Activated T-cell treated with anti-CD3 and anti-CD28 coated beads, Interleukin-2, amount 50 U/mL, for 48 hours (primary cell): ENCODE measurements around the gene IL1R2.
"Not testable (repeated sequence)": the region's sequence is repeated elsewhere in the genome, so short reads cannot be mapped to it uniquely, and the experiment has no call there.

Source experiments
- DNase-seq, 2 experiments: peaks; one replicate each; pipeline ENCODE4 v3.0.0-alpha.2; 2020

IL1R2 gene

GRCh38 chr2:102000813-102001766 lies 9.3 kb downstream of the IL1R2 start:
- DNase-seq = peak; percentile 73 to 74

DNA sequence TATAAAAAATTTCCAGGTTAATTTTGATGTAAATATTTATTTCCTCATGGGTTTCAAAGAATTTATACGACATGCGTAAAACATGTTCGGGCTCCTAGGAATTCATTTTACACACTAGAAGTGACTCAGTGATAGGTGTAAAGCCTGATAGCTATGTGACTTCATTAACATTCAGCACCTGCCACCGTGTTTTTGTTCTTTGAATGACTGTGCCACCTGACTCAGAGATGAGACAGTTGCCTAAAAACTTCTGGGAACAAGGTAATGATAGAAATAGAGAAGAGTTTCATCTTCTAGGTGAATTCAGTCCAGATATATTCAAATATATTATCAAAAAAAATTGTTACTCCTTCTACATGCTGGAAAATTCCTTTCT lies 10.0 kb downstream of the IL1R2 start:
- DNase-seq = peak in 1 of 2 experiments; percentile 57

DNA sequence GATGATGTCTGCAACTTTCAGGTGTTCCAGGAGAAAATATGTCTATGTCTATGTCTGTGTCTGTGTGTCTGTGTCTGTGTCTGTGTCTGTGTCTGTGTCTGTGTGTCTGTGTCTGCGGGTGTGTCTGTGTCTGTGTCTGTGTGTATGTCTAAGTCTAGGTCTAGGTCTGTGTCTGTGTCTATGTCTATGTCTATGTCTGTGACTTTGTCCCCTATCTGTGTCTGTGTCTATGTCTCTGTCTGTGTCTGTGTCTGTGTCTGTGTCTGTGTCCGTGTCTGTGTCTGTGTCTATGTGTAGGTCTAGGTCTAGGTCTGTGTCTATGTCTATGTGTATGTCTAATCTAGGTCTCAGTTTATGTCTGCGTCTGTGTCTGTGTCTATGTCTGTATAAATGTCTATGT lies 10.5 kb downstream of the IL1R2 start:
- no peak for DNase-seq

DNA sequence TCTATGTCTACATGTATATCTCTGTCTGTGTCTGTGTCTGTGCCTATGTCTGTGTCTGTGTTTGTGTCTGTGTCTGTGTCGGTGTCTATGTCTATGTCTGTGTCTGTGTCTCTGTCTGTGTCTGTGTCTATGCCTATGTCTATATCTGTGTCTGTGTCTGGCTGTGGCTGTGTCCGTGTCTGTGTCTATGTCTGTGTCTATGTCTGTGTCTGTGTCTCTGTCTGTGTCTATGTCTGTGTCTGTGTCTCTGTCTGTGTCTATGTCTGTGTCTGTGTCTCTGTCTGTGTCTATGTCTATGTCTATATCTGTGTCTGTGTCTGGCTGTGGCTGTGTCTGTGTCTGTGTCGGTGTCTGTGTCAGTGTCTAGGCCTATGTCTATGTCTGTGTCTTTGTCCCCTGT lies 11.1 kb downstream of the IL1R2 start:
- not testable (repeated sequence) for DNase-seq

GRCh38 chr2:102003696-102004095 lies 11.9 kb downstream of the IL1R2 start:
- DNase-seq = no peak

GRCh38 chr2:102004581-102004980 lies 12.8 kb downstream of the IL1R2 start:
- DNase-seq = no peak

DNA sequence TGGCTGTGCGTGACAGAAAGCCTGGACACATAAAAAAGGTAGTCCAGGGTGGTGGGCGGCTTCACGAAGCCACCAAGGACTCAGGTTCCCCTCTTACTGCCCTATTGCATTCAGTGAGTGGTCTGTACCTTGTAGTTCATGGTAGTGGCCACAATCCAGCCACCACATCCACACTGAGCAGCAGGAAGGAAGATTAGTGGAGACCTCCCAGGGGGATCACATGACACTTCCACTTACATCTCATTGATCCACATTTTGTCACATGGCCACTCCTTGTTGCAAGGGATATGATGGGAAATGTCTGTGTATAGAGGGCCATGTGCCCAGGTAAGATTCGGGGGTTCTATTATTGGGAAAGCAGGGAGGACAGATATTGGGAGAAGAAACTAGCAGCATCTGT lies 13.7 kb downstream of the IL1R2 start:
- no peak for DNase-seq

- no peak for DNase-seq
Measured at GRCh38 chr2:102005989-102006885, 14.5 kb downstream of the IL1R2 start.

- DNase-seq = no peak
Measured at GRCh38 chr2:102006886-102007278, 15.1 kb downstream of the IL1R2 start.

- DNase-seq = no peak
Measured at GRCh38 chr2:102008490-102008889, 16.7 kb downstream of the IL1R2 start.

GRCh38 chr2:102009557-102009956 lies 17.8 kb downstream of the IL1R2 start:
- DNase-seq = no peak

GRCh38 chr2:102010902-102011301 lies 19.1 kb downstream of the IL1R2 start:
- no peak for DNase-seq

DNA sequence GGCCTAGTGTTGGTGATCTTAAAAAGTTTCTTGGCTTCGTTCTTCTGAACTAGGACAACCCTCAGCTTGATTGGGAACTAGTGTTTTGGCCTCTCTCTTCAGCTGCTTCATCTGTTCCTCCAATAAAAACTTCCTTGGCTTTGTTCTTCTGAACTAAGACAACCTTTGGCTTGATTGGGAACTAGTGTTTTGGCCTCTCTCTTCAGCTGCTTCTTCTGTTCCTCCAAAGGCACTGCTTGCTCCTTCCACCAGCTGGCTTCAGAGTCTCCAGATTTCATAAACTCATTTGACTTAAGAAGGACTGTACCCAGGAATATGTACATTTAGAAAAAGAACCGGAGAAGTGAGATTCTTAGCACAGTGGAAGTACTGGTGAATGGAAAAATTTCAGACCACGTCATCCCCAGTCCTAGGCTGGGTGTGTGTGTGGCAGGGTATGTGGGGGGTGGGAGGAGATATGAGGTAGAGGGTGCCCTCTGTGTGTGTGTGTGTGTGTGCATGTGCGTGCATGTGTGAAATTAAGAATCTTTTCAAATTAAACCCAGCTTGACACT lies 20.4 kb downstream of the IL1R2 start:
- no peak for DNase-seq

DNA sequence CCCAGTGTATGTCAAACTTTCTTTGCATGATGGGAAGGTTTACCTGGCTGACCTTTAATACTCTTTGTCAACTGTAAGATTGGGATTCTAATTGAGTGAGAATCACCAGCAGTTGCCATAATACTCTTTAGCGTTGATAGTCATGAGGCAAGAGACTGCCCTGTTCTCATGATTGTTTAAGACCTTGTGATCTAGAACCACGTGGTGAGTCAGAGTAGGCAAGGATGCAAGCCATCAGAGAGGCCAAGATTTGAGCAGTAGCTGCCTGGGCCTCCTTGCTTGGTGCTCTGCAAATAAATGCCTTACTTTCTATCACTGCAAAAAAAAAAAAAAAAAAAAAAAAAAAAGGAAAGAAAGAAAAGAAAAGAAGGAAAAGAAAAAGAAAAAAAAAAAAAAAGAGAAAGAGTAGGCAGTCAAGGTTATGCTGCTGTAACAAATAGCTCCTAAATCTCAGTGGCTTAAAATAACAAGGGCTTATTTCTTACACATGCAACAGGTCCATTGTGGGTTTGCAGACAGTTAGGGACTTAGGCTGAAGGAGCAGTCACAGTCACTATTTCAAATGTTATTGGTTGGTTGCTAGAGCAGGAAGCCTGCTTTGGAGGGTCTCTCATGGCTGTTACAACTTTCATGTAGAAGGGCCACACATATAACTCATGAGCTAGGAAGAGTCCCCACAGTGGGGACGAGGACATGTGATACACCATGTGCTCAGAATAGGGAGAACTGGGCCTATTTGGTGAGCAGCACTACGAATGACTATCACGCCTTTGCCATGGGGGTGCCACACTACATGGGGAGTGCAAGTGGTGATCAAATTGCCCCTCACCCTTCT lies 21.7 kb downstream of the IL1R2 start:
- DNase-seq = no peak

DNA sequence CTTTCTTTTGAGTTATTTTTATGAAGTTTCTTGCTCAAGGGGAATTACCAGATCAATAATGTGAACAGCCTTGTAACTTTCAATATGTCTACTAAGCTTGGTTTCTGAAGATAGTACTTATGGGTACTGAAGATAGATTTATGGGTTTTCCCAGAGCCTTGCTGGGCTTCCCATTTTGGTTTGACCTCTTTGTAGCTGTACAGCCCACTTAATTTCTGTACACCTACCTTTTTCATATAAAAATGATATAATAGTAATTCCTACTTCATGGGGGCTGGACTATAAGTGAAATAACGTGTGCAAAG lies 22.2 kb downstream of the IL1R2 start:
- DNase-seq = no peak

GRCh38 chr2:102015399-102015798 lies 23.6 kb downstream of the IL1R2 start:
- no peak for DNase-seq

- DNase-seq = no peak
Measured at GRCh38 chr2:102016399-102016955, 24.7 kb downstream of the IL1R2 start.

- DNase-seq = no peak
Measured at GRCh38 chr2:102018823-102019445, 27.2 kb downstream of the IL1R2 start.

GRCh38 chr2:102020596-102021170 lies 28.9 kb downstream of the IL1R2 start:
- peak; percentile 94 to 95 for DNase-seq

DNA sequence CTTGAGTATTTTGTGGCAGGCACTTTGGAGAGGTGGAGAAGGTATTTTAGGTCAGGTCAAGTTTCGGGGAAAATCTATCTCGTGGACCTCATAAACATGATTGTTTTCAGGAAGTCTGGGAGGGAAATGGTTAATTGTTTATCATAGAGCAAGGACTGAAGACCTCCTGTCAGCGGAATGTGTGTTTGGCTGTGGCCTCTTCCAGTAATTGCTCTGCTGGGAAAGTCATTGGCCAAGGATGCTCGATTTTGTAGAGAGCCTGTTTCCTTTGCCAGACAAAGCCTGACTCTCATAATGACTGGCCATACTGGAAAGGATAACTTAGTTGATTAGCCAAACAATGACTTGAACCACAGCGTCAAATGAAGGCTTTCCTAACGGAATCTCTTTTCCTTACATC lies 30.0 kb downstream of the IL1R2 start:
- no peak for DNase-seq

DNA sequence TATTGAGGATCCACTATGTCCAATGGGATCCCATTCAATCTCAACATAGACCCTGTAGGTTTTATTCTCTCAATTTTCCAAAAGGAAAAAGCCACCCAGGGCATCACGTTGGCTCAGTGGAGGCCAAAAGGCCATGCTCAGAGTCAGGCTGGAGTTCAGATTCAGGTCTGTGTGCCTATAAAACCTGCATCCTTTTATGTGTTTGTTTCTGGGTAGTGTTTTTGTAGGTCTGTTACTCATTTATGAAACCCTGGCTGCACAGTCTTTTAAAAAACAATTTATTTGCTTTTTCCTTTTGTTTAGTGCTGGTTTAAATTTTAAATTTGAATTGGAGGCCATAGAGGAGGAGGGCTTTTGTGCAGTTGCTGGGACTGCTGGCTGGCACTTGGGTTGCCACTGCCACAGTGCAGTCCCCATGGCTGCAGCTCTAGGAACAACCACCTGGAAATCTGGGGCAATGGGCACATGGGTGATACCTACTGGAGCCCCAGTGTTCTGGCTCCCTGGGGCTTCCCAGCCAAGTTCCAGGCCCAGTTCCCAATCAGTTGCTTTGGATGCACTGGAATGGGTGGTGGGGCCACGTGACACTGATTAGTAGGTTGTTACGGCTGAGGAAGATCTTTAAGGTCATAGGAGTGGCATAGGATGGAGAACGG lies 31.3 kb downstream of the IL1R2 start:
- DNase-seq = no peak
